Measurements from ENCODE around the gene DHRSX.
"Not testable (repeated sequence)": the region's sequence is repeated elsewhere in the genome, so short reads cannot be mapped to it uniquely, and the experiment has no call there.

DHRSX gene

DNA sequence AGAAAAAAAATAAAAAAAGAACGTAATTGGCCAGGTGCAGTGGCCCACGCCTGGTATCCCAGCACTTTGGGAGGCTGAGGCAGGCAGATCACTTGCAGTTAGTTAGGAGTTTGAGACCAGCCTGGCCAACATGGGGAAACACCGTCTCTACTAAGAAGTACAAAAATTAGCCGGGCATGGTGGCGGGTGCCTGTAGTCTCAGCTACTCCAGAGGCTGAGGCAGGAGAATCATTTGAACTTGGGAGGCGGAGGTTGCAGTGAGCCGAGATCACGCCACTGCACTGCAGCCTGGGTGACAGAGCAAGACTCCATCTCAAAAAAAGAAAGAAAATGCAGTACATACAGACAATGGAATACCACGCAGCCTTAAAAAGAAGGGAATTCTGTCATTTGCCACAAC is 150.7 kb downstream of the DHRSX start:
- DNase-seq (ENCODE audit: low spot score): not testable (repeated sequence)

DNA sequence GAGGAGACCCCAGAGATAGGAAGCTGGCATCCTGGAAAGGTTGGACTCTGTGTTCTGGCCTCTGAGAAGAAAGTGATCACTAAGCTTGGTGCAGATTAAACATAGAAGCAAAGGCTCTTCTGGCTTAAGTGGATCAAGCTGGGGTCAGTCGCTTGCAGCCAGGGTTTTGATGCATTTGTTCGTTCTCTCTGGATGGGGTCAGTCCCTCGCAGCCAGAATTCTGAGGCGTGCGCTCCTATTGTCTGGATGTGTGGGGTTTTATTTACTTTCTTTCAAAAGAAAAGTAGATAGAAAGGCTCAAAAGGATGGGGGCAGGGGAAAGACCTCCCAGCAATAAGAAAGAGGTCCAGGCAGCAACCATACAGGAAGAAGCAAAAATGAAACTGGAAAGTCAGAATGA is 152.6 kb downstream of the DHRSX start:
- no peak for DNase-seq (ENCODE audit: low spot score)

DNA sequence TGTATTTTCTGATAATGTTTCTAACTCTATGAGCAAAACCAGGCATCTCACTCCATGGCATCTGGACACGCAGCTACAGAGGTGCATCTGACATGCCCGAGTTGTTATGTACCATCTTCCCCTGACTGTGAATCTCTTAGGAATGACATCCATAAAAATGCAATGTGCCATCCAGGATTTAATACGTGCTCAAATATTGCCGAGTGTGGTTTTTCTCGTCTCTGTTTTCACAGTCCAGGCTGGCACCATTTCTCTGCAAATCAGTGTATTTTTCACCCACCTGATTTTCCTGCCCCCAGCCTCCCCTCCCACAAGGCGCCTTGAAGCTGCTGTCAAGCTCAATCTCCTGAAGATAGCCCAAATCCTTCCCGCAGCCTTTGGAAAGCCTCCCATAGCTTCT is 154.6 kb downstream of the DHRSX start:
- no peak for DNase-seq (ENCODE audit: low spot score)

DNA sequence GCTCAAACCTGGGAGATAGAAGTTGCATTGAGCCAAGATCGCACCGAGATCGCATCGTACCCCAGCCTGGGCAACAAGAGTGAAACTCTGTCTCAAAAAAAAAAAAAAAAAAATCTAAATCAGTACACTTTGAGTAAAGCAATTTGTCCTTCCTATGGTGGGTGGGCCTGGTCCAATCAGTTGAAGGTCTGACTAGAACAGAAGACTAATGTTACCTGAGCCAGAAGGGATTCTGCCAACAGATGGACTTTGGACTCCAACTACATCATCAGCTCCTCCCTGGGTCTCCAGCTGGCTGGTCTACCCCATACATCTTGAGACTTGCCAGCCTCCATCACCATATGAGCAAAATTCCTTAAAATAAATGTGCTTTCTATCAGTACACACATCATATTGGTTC is 155.2 kb downstream of the DHRSX start:
- DNase-seq (ENCODE audit: low spot score): no peak

DNA sequence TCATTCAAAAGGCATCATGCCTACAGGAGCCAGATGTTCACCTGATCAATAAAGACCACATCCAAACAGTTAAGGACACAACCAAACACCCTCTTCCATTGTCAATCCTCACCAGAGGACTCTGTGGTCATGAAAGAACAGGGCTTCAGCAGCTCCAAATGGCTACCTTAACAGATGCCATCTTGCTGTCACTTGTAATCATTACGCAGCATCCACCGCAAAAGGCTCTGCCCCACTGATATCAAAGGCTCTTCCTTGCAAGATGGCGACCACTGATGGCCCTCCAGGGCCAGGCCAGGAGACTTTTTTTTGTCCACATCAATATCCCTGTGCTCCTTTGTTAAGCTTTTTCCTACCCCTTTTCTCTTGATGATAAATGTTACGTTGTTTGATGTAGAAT is 157.4 kb downstream of the DHRSX start:
- DNase-seq (ENCODE audit: low spot score): no peak

DNA sequence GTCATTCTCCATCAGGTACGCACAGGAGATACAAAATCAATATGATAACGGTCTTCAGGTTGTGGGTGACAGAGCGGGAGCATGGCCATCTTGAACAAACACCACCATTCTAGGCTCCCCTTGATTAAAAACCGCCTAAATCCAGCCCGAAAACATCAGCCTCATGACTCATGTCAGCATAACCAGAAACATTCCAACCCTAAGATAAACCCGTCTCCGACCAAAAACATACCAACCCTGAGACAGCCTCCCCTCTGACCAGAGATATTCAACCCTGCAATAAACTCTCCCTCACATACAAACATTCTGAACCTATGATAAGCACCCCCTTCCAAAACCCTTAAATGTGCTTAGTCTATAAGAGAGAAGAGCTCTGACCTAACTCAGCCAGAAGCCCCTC is 157.9 kb downstream of the DHRSX start:
- no peak for DNase-seq (ENCODE audit: low spot score)

DNA sequence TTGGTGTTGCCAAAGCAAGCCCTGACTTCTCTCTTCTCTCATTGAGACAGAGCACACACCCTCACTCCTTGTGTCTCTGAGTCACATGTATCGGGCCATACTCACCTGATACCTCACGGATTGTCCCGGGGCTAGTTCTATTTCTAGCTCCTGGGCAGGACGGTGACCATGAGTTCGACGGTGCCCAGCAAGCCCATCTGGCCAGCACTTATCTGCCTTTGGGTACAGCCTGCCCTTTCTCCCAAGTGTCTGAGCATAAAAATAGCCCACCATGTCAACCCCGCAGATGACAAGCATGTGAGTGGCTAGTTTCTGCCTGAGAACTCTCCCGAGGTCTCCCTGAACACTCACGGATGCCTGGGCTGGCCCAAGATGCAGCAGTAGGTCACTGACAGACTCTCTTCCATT is 158.5 kb downstream of the DHRSX start:
- DNase-seq (ENCODE audit: low spot score): no peak

DNA sequence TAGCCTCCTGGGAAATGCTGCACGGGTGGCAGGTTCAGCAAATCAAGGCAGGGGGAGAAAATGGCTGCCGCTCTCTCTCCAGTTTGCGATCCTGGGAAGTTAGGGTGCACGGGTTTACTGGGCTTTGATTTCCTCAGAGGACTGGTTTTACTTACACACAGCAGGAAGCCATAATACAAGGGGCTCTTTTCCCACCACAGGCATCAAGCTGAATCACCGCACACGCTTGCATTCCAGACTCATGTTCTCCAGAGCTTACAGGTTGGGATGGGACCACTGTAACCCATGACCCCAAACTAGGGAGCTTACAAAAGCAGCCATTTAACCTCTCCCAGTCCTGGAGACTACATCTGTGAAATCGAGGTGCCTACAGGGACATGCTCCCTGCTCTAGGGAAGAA is 159.8 kb downstream of the DHRSX start:
- DNase-seq (ENCODE audit: low spot score): no peak

DNA sequence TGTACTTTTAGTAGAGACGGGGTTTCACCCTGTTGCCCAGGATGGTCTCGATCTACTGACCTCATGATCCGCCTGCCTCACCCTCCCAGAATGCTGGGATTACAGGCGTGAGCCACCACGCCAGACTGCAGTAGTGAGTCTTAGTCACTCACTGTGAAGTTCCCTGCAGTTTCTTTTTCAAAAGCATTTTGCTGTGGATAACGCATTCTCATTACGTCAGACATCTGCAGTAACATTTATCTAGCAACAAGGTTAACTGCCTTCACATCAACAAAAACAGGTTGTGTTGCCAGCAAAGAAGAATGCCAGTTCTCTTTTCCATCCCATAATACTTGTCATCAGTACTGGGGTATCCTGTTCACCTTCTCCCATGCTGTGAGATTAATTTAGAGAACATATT is 164.6 kb downstream of the DHRSX start:
- no peak for DNase-seq (ENCODE audit: low spot score)

DNA sequence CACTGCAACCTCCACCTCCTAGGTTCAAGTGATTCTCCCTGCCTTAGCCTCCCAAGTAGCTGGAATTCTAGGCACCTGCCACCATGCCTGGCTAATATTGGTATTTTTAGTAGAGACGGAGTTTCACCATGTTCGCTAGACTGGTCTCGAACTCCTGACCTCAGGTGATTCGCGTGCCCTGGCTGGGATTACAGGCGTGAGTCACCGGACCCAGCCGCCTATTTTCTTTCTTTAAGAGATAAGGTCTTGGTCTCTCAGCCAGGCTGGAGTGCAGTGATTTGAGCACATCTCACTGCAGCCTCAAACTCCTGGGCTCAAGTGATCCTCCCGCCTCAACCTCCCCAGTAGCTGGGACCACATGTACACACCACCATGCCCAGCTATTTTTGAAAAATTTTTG is 166.5 kb downstream of the DHRSX start:
- DNase-seq (ENCODE audit: low spot score): no peak

DNA sequence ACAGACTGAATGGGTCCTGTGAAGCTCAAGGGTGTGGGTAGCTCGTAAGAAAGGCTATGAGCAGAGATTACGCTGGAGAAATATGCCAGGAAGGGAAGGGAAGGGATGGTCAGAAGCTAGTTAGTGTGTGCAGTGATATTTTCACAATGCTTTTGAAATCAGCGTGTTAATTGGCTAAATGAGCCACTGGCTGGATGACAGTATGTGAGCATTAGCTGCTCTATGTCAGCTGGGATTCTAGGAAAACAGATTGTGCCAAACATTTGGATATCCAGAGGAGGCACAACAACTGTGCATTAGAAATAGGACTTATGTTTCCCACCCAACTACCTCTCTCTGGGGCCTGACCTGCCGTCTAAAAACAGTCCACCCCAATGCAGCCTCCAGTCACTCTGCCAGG is 168.5 kb downstream of the DHRSX start:
- no peak for DNase-seq (ENCODE audit: low spot score)

DNA sequence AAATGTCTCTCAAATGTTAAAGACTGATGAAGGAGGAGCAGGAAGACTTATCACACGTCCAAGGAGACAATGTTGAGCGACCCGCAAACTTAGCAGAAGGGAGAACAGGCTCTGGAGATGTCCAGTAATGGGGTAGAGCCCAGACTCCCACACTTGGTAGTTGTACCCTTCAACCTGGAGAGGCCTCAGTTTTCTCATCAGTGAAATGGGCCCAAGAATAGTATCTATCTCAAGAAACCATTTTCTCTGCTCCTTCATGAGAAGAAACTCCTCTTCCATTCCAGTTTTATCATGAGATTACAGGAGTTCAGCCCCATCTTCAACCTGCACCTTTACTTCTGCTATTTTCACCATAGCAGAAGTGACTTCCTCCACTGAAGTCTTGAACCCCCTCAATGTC is 169.9 kb downstream of the DHRSX start:
- DNase-seq (ENCODE audit: low spot score): no peak

DNA sequence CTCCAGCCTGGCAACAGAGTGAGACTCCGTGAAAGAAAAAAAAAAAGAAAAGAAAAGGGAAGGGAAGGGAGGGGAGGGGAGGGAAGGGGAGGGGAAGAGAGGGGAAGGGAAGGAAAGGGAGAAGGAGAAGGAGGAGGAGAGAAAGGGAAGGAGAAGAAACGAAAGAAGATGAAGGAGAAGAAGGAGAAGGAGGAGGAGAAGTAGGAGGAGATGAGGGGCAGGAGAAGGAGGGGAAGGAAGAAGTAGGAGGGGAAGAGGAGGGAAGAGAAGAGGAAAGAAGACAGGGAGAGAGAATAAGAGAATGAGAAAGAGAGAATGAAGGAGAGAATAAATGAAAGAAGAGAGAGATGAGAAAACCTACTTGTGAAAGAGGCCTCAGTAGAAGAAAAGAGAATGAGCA is 170.3 kb downstream of the DHRSX start:
- no peak for DNase-seq (ENCODE audit: low spot score)

DNA sequence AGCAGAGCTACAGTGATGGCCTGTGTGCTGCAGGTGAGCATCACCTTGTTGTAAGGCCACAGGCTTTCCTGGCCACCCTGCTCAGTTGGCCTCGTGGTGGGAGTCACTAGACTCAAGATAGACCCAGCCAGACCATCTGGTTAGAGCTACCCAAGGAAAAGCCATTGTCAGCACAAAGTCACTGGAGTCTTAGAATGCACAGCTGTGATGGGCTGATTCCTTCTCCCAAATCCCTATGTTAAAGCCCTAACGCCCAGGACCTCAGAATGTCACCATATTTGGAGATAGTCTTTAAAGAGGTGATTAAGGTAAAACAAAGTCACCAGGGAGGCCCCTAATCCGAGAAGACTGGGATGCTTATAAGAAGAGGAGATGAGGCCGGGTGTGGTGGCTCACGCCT is 173.4 kb downstream of the DHRSX start:
- DNase-seq (ENCODE audit: low spot score): no peak

DNA sequence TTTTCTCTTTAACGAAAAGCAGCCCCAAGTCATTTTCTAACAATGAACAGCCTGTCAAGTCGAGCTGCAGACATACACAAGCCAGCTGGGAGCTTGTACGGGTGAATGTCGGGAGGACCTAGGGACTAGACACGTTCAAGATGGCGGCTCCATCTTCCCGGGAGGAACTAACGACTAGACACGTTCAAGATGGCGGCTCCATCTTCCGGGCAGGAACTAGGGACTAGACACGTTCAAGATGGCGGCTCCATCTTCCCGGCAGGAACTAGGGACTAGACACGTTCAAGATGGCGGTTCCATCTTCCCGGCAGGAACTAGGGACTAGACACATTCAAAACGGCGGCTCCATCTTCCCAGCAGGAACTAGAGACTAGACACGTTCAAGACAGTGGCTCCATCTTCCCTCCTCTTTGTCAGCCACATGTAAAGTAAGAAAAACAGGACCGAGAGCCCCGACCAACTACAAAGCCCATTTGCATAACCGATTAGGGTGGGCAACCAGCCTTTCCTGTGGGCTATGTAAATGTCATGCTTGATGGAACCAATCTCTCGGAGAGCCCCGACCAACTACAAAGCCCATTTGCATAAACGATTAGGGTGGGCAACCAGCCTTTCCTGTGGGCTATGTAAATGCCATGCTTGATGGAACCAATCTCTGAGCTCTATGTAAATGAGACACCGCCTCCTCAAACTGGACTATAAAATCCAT is 175.5 kb downstream of the DHRSX start:
- no peak for DNase-seq (ENCODE audit: low spot score)

DNA sequence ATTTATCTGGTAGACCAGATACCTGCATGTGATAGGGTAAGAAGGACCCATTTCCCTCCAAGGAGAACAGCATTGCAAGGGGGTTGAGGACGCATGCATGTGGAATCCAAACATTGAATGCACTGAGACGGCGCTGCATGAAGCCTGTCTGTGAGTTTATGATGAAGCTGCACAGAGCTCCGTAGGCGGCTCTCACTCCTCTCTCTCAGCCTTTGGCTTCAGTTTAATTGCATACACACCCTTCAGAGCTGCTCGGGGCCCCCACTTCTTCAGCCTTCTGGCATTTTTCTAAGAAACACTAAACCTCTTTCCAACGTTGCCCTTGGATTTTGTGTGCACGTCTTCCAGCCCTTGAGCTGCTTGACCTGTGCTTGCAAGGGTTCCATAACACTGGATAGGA is 176.6 kb downstream of the DHRSX start:
- DNase-seq (ENCODE audit: low spot score): no peak

DNA sequence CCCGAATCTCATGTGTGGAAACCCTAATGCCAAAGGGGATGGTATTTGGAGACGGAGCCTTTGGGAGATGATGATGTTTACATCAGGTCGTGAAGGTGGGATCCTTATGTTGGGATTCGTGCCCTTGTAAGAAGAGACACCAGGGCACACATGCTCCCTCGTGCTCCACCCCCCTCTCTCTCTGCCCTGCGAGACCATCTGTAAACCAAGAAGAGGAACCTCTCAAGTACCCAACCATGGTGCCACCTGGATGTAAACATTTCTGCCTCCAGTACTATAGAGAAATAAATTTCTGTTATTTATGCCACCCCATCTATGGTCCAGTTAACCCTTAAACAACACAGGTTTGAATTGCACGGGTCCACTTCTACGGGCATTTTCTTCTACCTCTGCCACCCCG is 179.4 kb downstream of the DHRSX start:
- no peak for DNase-seq (ENCODE audit: low spot score)

DNA sequence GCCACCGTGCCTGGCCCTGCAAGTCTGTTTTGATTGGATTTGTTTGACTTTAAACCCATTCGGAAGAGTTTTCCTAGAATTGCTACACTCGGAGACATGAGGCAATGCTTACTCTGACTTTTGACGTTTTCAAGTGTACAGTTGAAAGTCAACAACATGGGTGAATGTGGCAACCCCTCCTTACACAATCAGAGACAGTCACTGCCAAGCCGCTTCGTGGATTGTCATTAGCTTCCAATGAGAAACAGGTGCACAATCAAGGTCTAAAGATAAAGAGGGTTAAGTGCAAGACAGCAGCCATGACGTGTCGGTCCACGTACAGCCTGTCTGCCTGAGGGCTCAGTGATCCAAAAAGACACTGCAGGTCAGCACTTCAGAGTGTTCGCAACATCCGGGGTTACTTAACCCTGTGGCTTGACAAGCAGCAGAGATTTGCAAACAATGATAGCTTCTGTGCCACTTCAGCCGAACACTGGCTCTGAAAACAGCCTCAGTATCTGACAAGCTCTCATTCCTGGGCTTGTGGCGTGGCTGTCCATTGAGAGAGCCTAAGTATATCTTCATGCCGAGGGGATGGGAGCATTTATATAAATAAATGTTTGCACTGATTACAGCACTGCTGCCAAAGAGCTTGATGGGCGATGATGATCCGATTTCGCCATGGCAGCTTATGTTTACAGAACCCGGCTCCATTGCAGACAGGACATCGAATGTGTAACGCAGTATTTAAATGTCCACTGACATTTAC is 180.0 kb downstream of the DHRSX start:
- peak; percentile 47 for DNase-seq (ENCODE audit: low spot score)

DNA sequence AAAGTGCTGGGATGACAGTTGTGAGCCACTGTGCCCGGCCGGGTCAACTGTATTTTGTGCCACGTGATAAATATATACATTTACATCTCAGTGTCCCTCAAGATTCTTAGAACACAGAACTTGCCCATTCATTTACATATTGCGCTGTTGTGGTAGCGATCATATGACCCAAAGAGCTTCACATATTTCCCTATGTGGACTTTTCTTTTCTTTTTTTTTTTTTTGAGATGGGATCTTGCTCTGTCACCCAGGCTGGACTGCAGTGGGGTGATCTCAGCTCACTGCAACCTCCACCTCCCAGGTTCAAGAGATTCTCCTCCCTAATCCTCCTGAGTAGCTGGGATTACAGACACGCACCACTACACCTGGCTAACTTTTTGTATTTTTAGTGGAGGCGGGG is 180.7 kb downstream of the DHRSX start:
- no peak for DNase-seq (ENCODE audit: low spot score)

DNA sequence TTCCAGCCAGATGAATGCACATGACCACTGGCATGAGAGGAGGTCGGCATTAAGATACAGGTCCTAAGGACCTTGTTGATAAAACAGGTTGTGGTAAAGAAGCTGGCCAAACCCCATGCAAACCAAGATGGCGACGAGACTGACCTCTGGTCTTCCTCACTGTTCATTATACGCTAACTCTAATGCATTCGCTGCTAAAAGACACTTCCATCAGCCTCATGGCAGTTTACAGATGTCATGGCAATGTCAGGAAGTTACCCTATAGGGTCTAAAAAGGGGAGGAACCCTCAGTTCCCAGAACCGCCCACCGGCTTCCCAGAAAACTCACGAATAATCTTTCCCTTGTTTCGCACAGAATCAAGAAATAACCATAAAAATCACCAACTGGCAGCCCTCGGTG is 182.4 kb downstream of the DHRSX start:
- no peak for DNase-seq (ENCODE audit: low spot score)

DNA sequence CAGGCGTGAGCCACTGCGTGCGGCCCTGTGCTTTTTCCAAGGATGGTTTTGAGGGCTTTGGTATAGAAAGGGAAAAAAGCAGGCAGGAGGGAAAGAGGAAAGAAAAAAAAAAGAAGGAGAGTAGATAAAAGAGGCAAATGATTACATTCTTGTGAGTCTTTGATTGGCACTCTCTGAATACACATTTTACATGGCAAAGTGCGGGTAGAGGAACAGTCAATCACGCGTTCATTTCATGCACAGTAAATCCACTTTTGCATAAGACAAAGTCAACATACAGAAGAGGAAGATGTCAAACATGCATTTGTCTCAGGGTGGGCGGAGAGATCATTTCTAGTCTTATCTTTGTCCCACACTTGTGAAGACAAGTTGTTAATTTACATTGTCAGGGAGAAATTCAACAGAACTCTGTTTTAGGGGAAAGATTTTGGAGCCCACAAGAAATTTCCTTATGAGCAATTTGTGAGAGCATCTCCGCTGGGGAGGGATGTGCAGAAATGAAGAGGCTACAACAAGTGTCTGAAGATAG is 183.2 kb downstream of the DHRSX start:
- DNase-seq (ENCODE audit: low spot score): no peak

DNA sequence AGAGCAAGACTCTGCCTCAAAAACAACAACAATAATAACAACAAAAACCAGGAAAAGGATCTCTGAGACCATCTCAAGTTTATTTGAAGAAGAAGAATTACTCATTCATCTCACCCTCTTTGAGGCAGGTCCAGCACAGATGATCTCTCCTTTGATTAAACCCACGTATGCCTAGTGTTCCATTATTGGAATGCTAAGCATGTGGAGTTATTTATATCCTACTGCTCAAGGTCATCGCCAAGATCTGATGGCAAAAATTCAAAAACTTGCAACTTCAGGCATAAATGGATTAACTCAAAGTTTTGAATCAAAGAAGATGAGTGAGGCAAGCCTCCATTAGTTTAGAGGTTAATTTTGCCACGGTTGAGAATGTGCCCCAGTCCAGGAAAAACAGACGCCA is 184.2 kb downstream of the DHRSX start:
- no peak for DNase-seq (ENCODE audit: low spot score)

DNA sequence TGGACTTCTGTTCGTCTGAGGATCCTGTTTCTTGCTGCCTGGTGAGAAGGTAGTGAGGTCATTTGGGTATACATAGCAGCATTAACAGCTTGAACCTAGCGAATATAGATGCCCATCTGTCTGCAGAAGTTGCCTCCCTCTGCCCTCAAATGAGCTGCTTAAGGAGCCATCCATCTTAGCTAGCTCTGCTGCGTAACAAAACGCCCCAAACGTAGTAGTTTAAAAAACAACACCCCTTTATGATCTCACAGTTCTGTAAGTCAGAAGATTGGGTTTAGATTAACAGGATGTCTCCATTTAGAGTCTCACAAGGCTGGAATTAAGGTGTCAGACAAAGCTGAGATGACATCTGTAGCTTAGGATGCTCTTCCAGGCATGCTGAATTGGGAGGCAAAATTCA is 185.3 kb downstream of the DHRSX start:
- DNase-seq (ENCODE audit: low spot score): no peak
